GM18508 (cell line): ENCODE data around the gene BMS1.
A peak's percentile ranks its signal among the peaks of the same experiment; 100 is the strongest.
"Not testable (repeated sequence)": the region's sequence is repeated elsewhere in the genome, so short reads cannot be mapped to it uniquely, and the experiment has no call there.

Experiments
- ATAC-seq: cut with Tn5 transposase; IDR thresholded peaks from one replicate; pipeline ENCODE4 v1.9.1; 2021; ENCODE audit warnings: moderate number of reproducible peaks; ENCODE audit not compliant: insufficient read depth, unreplicated experiment

BMS1 gene

GRCh38 chr10:42782446-42783180 is at the start of gene BMS1:
Gene BMS1 (plus strand): TSS chr10:42782795. CDS start chr10:42784395, 1,600 bp downstream.
- peak; percentile 80 for ATAC-seq

GRCh38 chr10:42734536-42734935 is 48.1 kb upstream of the BMS1 start:
- no peak for ATAC-seq

- ATAC-seq = no peak
These were observed 43.9 kb upstream of the BMS1 start for GRCh38 chr10:42738679-42739078.

GRCh38 chr10:42741536-42741935 is 41.1 kb upstream of the BMS1 start:
- not testable (repeated sequence) for ATAC-seq

- ATAC-seq = no peak
These were observed 38.9 kb upstream of the BMS1 start for GRCh38 chr10:42743697-42744096.

- ATAC-seq = no peak
These were observed 38.4 kb upstream of the BMS1 start for GRCh38 chr10:42744134-42744701.

GRCh38 chr10:42753126-42753506 is 29.5 kb upstream of the BMS1 start:
- ATAC-seq = no peak

- ATAC-seq = no peak
These were observed 29.0 kb upstream of the BMS1 start for GRCh38 chr10:42753507-42754154.

GRCh38 chr10:42754155-42755027 is 28.2 kb upstream of the BMS1 start:
- no peak for ATAC-seq

- ATAC-seq = no peak
These were observed 27.6 kb upstream of the BMS1 start for GRCh38 chr10:42755028-42755451.

- no peak for ATAC-seq
These were observed 27.0 kb upstream of the BMS1 start for GRCh38 chr10:42755556-42756093.

GRCh38 chr10:42767906-42768305 is 14.7 kb upstream of the BMS1 start:
- no peak for ATAC-seq

GRCh38 chr10:42768581-42769152 is 13.9 kb upstream of the BMS1 start:
- no peak for ATAC-seq

GRCh38 chr10:42769173-42769572 is 13.4 kb upstream of the BMS1 start:
- no peak for ATAC-seq

GRCh38 chr10:42769673-42770072 is 12.9 kb upstream of the BMS1 start:
- ATAC-seq = no peak

- ATAC-seq = no peak
These were observed 5.9 kb upstream of the BMS1 start for GRCh38 chr10:42776681-42777080.

- ATAC-seq = no peak
These were observed 2.1 kb upstream of the BMS1 start for GRCh38 chr10:42780456-42780855.

- ATAC-seq = no peak
These were observed 626 bp upstream of the BMS1 start for GRCh38 chr10:42781893-42782445.

- ATAC-seq = no peak
These were observed 570 bp downstream of the BMS1 start for GRCh38 chr10:42783181-42783549.

- no peak for ATAC-seq
These were observed 3.2 kb downstream of the BMS1 start for GRCh38 chr10:42785759-42786158.
